HAP-1 (cell line): ENCODE results near the gene NELFB.
"Not testable (repeated sequence)": the region's sequence is repeated elsewhere in the genome, so short reads cannot be mapped to it uniquely, and the experiment has no call there.

Source experiments
- DNase-seq, 2 experiments: peaks; one replicate each; pipeline ENCODE4 v3.0.0-alpha.2; 2016 to 2020; ENCODE audit warnings: low spot score in 2 of 2
- H3K27me3 ChIP-seq: fragments of 250-450 bp; sonication (Bioruptor Pico); 2 replicates; pipeline ENCODE4 v1.5.1; 2020; ENCODE audit warnings: low read depth, mild to moderate bottlenecking, moderate library complexity
- H3K36me3 ChIP-seq: fragments of 250-450 bp; sonication (Bioruptor Pico); replicated peaks from 2 replicates; pipeline ENCODE4 v1.5.1; 2020; ENCODE audit warnings: mild to moderate bottlenecking
- H3K4me1 ChIP-seq: fragments of 250-450 bp; sonication (Bioruptor Pico); 2 replicates; pipeline ENCODE4 v1.5.1; 2020; ENCODE audit warnings: mild to moderate bottlenecking
- H3K4me3 ChIP-seq: fragments of 250-450 bp; sonication (Bioruptor Pico); 2 replicates; pipeline ENCODE4 v1.5.1; 2020; ENCODE audit warnings: mild to moderate bottlenecking, moderate library complexity
- H3K9me3 ChIP-seq: fragments of 250-450 bp; sonication (Bioruptor Pico); 2 replicates; pipeline ENCODE4 v1.5.1; 2020; ENCODE audit warnings: mild to moderate bottlenecking, moderate library complexity
- in situ Hi-C: fragments of 300-500 bp; cut with MboI; formaldehyde crosslinking; loops from 3 replicates; pipeline ENCODE4 v1.14.3; 2020; ENCODE audit warnings: low sequenced_read_pairs, inconsistent platforms, mixed read lengths

NELFB gene

DNA sequence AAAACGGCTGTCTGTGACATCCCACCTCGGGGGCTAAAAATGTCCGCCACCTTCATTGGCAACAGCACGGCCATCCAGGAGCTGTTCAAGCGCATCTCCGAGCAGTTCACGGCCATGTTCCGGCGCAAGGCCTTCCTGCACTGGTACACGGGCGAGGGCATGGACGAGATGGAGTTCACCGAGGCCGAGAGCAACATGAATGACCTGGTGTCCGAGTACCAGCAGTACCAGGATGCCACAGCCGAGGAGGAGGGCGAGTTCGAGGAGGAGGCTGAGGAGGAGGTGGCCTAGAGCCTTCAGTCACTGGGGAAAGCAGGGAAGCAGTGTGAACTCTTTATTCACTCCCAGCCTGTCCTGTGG is 11.9 kb upstream of the NELFB start:
- in situ Hi-C loops = loop anchor here (25.0 kb wide), 1 partner anchor 456 kb away; the partner anchor contains the start of genes CCDC183 and TMEM141
- peaks cover 30% of the 10 kb centered on the region for H3K36me3 ChIP-seq
- H3K4me3 ChIP-seq, H3K9me3 ChIP-seq, H3K4me1 ChIP-seq, DNase-seq, H3K27me3 ChIP-seq: not testable (repeated sequence)

DNA sequence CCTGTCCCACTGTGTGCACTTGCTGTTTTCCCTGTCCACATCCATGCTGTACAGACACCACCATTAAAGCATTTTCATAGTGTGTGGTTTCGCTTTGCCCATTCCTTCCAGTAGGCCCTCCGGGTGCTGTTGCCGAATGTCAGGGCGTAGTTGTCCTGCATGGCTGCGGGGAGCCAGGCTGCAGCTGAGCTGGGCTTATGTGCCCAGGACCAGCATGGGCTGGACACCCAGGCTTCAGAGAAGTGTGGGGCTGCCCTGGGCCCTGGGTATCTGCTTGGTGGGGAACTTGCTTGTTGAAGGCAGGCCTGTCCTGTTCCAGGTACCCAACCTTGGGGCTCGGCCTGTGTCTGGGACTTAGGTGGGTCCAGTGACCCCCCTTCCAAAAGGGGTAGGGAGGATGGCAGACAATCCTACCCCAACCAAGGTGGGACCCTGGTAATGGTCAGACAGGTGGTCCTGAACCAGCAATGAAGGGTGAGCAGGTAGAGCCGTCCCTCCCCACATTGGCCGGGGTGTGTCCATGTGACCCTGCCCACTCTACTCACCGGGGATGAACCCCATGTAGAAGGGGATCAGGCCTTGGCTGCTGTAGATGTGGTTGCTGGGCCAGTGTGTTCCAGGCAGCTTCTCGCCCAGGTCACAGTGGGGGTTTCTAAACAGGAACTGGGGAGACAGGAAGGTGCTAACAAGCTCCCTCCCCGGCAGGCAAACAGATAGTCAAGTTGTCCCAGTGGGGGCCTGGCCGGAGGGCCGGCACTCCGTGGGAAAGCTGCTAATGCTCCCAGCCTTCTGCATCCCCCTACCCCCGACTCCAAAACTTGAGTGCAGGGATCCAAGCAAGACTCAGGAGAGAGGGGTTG is 11.3 kb upstream of the NELFB start:
- H3K36me3 ChIP-seq = peaks cover 27% of the 10 kb centered on the region
- peaks cover 4% of the 10 kb centered on the region for H3K4me1 ChIP-seq
- H3K27me3 ChIP-seq = no peaks in the 10 kb centered on the region
- no peak for DNase-seq
- no peaks in the 10 kb centered on the region for H3K9me3 ChIP-seq
- H3K4me3 ChIP-seq = no peak overlapping the region
- in situ Hi-C loops = loop anchor here (25.0 kb wide), 1 partner anchor 457 kb away; the partner anchor contains the start of genes CCDC183 and TMEM141

- DNase-seq = no peak
- in situ Hi-C loops = loop anchor here (25.0 kb wide), 1 partner anchor 457 kb away; the partner anchor contains the start of genes CCDC183 and TMEM141
- Histone ChIP-seq H3K36me3 (peaks cover 26% of the 10 kb centered on the region), H3K9me3 (no peaks in the 10 kb centered on the region), H3K4me1 (no peaks in the 10 kb centered on the region; the same call in none of the 2 replicates), H3K27me3 (no peaks in the 10 kb centered on the region), H3K4me3 (no peak overlapping the region)
These were observed 10.4 kb upstream of the NELFB start for GRCh38 chr9:137244486-137245449.

DNA sequence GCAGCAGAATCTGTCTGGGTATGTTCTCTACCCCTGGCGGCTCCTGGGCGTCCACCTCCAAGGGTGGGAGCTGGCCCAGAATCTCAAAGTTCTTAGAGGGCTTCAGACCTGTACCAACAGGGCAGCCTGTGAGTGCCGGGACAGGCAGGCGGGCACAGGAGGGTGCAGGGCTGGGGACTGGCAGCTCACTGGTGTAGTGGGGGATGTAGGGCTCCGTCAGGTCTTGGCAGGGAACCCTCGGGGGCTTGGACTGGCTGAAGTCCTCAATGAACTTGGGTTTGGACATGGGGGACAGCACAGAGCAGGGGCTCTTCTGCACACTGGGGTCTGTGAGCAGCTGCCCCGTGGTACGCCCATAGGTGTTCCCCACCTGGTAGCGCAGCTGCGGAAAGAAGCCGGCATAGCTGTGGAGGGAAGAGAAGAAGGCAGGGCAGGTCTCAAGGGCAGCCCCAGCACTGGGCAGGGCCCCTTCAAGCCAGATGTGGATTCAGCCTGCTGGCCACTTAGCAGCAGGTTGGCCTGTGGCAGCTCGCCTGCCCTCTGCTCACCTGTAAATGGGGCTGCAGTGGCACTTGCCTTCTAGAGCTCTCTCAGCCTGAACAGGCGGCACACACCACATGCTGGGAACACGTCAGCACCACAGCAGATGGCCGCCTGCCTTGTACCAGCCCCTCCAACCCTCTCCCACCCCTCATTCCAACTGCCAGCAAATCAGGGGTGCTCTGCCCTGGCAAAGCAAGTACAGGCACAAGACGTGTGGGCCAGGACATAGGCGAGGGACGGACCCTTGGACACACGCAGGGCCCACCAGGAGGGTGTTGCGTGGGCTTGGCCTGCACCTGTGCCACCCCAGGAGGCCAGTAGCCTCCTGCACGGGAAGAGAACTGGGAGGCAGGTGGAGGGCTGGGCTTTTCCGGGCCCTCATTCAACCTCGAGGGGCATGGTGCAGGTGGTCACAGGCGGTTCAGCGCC is 9.4 kb upstream of the NELFB start:
- no peaks in the 10 kb centered on the region for H3K27me3 ChIP-seq
- H3K4me3 ChIP-seq = no peak overlapping the region
- in situ Hi-C loops = loop anchor here (25.0 kb wide), 1 partner anchor 458 kb away; the partner anchor contains the start of genes CCDC183 and TMEM141
- H3K36me3 ChIP-seq = peaks cover 26% of the 10 kb centered on the region
- no peaks in the 10 kb centered on the region for H3K9me3 ChIP-seq
- no peaks in the 10 kb centered on the region; the same call in none of the 2 replicates for H3K4me1 ChIP-seq
- DNase-seq = no peak

- peaks cover 18% of the 10 kb centered on the region for H3K36me3 ChIP-seq
- no peaks in the 10 kb centered on the region for H3K27me3 ChIP-seq
- H3K4me1 ChIP-seq = no peaks in the 10 kb centered on the region; the same call in none of the 2 replicates
- in situ Hi-C loops = loop anchor here (25.0 kb wide), 1 partner anchor 460 kb away; the partner anchor contains the start of genes CCDC183 and TMEM141
- H3K4me3 ChIP-seq = no peak overlapping the region
- DNase-seq = no peak
- no peaks in the 10 kb centered on the region for H3K9me3 ChIP-seq
These were observed 7.8 kb upstream of the NELFB start for GRCh38 chr9:137247135-137247915.

DNA sequence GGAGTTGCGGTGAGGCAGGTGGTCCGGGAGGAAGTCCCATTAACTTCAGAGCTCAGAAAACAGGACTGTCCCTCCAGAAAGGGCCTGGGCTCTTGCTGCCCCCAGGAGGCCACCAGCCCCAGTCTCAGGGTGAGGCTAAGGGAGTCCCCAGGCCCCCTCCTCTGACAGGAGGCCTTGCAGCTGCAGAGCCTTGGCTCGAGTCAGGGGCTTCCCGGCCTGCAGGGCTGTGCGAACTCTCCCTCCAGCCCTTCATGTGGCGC is 7.3 kb upstream of the NELFB start:
- Histone ChIP-seq H3K27me3 (no peaks in the 10 kb centered on the region), H3K9me3 (no peaks in the 10 kb centered on the region), H3K4me1 (no peaks in the 10 kb centered on the region; the same call in 1 of the 2 replicates), H3K36me3 (peaks cover 13% of the 10 kb centered on the region), H3K4me3 (no peak overlapping the region)
- DNase-seq = no peak
- in situ Hi-C loops = loop anchor here (25.0 kb wide), 1 partner anchor 461 kb away; the partner anchor contains the start of genes CCDC183 and TMEM141

DNA sequence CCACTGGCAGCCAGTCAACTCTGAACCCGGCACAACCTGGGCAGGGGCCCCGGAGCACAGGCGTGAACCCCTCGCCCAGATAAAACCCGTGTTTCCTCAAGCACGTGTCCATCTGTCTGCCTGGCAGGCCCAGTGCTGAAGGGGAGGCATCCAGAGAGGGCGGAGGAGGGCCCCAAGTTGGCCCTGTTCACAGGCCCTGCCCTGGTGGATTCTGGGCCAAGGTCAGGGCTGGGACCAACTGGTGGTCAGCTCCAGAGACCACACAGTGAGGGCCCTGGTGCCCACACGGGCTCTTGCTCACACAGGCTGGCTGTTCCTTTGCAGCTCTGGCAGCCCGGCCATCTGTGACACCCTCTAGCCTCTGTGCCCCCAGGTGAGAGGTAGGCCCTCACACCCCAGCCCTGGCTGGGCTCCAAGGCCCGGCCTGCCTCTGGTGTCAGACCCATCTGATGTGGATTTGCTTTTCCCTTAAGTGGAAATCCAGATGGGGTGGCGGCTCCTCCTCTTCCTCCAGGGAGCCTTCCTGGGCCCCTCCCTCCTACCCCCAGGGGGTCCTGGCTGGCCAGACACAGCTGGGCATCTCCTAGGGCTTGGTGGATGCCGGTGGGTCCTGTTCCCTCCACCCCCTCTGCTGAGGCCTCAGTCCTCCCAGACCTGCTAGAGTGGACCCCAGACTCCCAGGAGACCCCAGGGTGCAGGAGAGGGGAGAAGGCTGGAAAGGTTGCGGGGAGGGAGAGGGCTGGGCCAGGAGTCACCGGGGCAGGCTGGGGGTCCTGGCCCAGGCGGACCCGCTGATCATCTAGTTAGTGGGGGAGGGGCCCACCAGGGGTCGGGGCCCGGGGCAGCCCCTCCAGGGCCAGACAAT is 4.6 kb upstream of the NELFB start:
- in situ Hi-C loops = no loop called here

DNA sequence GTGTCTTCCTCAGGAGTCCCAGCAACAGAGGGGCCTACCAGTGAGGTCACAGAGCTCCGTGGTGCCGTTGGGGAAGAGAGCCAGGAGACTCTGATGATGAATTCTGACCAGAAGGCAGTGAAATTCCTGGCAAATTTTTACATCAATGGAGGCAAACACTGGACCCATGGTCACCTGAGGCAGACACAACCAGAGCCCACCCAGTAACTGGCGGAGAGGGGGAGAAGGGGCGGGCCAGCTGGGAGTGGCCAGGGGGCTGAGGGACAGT is 4.0 kb upstream of the NELFB start, which contains the start of gene STPG3:
Gene STPG3, plus strand, starts transcription at position 93 of the 268 bp plus-strand sequence. Its CDS starts 1 bp downstream, at position 94.
- peaks cover 7% of the 10 kb centered on the region for H3K4me1 ChIP-seq
- no peak within 1 kb of the TSS for H3K4me3 ChIP-seq
- H3K9me3 ChIP-seq = no peaks in the 10 kb centered on the region
- no peak for DNase-seq
- in situ Hi-C loops = no loop called here
- peaks cover 7% of the 10 kb centered on the region; the same call in 1 of the 2 replicates for H3K36me3 ChIP-seq
- H3K27me3 ChIP-seq = no peaks in the 10 kb centered on the region

More for the DNA sequence above, 4.6 kb upstream of the NELFB start:
- no peak overlapping the region for H3K4me3 ChIP-seq
- H3K27me3 ChIP-seq = no peaks in the 10 kb centered on the region
- H3K4me1 ChIP-seq = peaks cover 7% of the 10 kb centered on the region
- DNase-seq = no peak
- peaks cover 1% of the 10 kb centered on the region; the same call in 1 of the 2 replicates for H3K36me3 ChIP-seq
- H3K9me3 ChIP-seq = no peaks in the 10 kb centered on the region

DNA sequence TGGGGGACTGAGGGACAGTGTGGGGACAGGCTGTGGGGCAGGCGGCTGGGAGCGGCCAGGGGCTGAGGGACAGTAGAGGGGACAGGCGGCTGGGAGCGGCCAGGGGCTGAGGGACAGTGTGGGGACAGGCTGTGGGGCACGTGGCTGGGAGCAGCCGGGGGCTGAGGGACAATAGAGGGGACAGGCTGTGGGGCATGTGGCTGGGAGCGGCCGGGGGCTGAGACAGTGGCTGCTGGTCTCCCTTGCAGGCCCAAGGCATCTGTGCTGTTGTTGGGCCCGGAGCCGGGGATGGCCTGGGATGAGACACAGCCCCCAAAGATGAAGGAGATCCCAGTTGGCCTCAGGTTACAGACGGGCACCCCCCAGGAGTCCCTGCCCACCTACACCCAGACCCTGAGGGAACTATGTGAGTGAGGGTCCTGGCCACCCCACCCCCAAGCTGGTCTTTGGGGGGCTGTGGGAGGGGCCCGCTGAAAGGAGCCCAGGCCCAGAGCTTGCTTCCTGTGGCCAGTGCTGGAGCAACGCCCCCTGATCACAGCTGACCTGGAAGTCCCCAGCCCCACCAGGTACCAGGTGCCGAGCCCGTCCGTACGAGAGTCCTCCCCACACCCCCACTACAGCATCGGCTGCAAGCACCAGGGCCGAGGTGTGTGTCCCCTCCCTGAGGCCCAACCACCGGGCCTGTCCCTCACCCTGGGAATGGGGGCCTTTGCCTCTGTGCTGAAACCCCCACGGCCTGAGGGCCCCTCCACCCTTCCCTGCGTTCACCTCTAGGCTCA is 3.4 kb upstream of the NELFB start:
- Histone ChIP-seq H3K27me3 (no peaks in the 10 kb centered on the region), H3K9me3 (no peaks in the 10 kb centered on the region), H3K36me3 (peaks cover 12% of the 10 kb centered on the region), H3K4me3 (no peak overlapping the region), H3K4me1 (peaks cover 7% of the 10 kb centered on the region)
- in situ Hi-C loops = no loop called here
- no peak for DNase-seq

- peak in 1 of 2 experiments; percentile 52 for DNase-seq
- Histone ChIP-seq H3K36me3 (peaks cover 17% of the 10 kb centered on the region), H3K4me1 (peaks cover 7% of the 10 kb centered on the region), H3K4me3 (no peak overlapping the region), H3K27me3 (no peaks in the 10 kb centered on the region), H3K9me3 (no peaks in the 10 kb centered on the region)
- in situ Hi-C loops = no loop called here
These were observed 2.3 kb upstream of the NELFB start for GRCh38 chr9:137252555-137253506.
